Ovary (tissue), 3 donors: ENCODE measurements around the gene UPK3BL1.
"Not testable (repeated sequence)": the region's sequence is repeated elsewhere in the genome, so short reads cannot be mapped to it uniquely, and the experiment has no call there.

Experiments
- CTCF ChIP-seq, 3 donors: fragments of 450-650 bp in 2 of 3; fragments of 200-600 bp in 1 of 3; IDR thresholded peaks; one replicate each; pipeline versions ENCODE4 v1.5.1 to v1.8.0; 2016 to 2022; ENCODE audit warnings: antibody characterized with exemption in 3 of 3, mild to moderate bottlenecking in 1 of 3
- POLR2A ChIP-seq: fragments of 450-650 bp; IDR thresholded peaks from one replicate; pipeline ENCODE4 v1.6.1; 2017; ENCODE audit warnings: antibody characterized with exemption, mild to moderate bottlenecking, moderate library complexity
- donor health status: DM: no; HTN: no; CAD: no.

- not testable (repeated sequence) for TF ChIP-seq POLR2A; CTCF (IDR thresholded peaks at IDR 0.05)
Measured at GRCh38 chr7:102630622-102631021, 12.0 kb downstream of the UPK3BL1 start.
